ENCODE results near the gene PTGFRN.

GRCh38 chr1:116904791-116905320 lies 4.9 kb upstream of the PTGFRN start:
- TF ChIP-seq CTCF (conservative IDR thresholded peaks at IDR 0.05) (no peak), ZFX (IDR thresholded peaks at IDR 0.05) (no peak)

Measured in C4-2B (cell line).